Activated T-helper 2 cell treated with anti-CD3 and anti-CD28 coated beads, Interferon-gamma antibody, Interleukin-2, Interleukin-4, amounts not matched to agents 10 μg/mL and 5 μg/mL and 100 μg/mL, durations not matched to agents 14 hours and 24 hours and 36 hours (primary cell): Measurements from ENCODE around the gene CACNA1S. TPM values are rescaled to one million over a fixed set of nuclear protein-coding genes. Genes with fewer than 3 reads are reported as not detected.
A peak's percentile ranks its signal among the peaks of the same experiment; 100 is the strongest.

Experiments
- DNase-seq: peaks from one replicate; pipeline ENCODE4 v3.0.0; 2021; ENCODE audit warnings: low spot score
- H3K27ac Mint-ChIP-seq: one replicate; pipeline ENCODE4 v1.8.0; 2021; ENCODE audit warnings: mixed read lengths
- H3K27me3 Mint-ChIP-seq: one replicate; pipeline ENCODE4 v1.8.0; 2021; ENCODE audit warnings: low read depth, mixed read lengths
- H3K36me3 Mint-ChIP-seq: one replicate; pipeline ENCODE4 v1.8.0; 2021; ENCODE audit warnings: low read depth, mixed read lengths
- H3K4me1 Mint-ChIP-seq: one replicate; pipeline ENCODE4 v1.8.0; 2021; ENCODE audit warnings: low read depth, mixed read lengths
- H3K4me3 Mint-ChIP-seq: one replicate; pipeline ENCODE4 v1.8.0; 2021; ENCODE audit warnings: low read depth, mild to moderate bottlenecking, moderate library complexity, mixed read lengths
- H3K9me3 Mint-ChIP-seq: one replicate; pipeline ENCODE4 v1.8.0; 2021; ENCODE audit warnings: mixed read lengths
- intact Hi-C: fragments of 100-400 bp; cut with micrococcal nuclease; formaldehyde crosslinking; loops from one replicate; pipeline ENCODE4 v1.15.1; 2023
- total RNA-seq: library from RNA; stranded (reverse); gene quantifications from 2 replicates; pipeline ENCODE4 v1.2.3, GENCODE V29; 2022

CACNA1S gene
- total RNA-seq, 1 donor from 2014 or later: not detected

DNA sequence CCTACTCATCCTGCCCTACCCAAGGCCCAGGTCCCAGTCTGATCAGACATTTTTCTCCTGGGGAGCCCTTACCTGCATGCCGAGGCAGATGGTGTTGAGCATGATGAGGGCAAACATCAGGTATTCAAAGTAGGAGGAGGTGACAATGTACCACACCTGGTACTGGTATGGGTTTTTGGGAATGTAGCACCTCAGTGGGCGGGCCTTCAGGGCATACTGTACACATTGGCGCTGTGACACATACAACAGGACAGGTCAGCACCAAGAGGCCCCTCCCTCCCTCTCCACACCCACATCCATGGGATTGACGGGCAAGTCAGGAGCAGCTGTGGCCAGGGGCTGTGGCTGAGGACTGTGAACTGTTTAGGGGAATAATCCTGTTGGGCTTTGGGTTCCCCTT is 51.6 kb downstream of the CACNA1S start:
- no peak overlapping the region for H3K27ac Mint-ChIP-seq
- no peaks in the 10 kb centered on the region for H3K9me3 Mint-ChIP-seq
- H3K27me3 Mint-ChIP-seq: peaks cover 5% of the 10 kb centered on the region
- no peak for DNase-seq
- no peaks in the 10 kb centered on the region for H3K36me3 Mint-ChIP-seq
- H3K4me1 Mint-ChIP-seq: peaks cover 12% of the 10 kb centered on the region
- intact Hi-C loops: no loop called here
- H3K4me3 Mint-ChIP-seq: no peak overlapping the region

DNA sequence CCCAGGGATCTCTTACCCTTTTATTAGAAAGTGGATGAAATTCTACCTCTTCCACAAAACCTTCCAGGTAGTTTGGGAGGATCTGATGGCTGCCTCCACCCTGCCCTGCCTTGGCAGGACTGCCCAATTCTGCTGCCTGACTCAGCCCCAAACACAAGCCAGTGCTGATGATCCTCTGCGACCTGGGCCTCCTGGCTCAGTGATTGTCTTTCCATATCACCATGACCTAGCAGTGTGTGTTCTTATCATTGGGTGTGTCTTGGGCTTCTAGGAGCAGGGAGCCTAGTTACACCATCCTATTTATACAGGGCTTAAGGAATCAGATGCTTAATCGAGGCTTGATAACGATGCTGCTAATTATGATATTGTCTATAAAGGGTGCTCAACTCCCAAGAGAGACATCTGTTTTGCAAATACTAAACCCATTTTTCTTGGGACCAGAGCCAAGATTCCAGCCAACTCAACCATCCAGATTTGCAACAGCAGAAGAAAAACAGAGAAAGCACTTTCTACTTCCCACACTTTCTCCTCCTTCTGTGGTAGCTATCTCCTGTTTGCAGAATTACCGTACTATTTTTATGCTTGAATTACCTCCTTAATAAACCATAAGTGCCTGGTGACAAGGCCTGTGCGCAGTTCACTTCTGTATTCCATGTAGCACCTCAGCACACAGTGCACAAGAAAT is 52.2 kb downstream of the CACNA1S start:
- Mint-ChIP-seq H3K36me3 (no peaks in the 10 kb centered on the region), H3K27me3 (peaks cover 5% of the 10 kb centered on the region), H3K4me3 (no peak overlapping the region), H3K9me3 (no peaks in the 10 kb centered on the region), H3K4me1 (peaks cover 12% of the 10 kb centered on the region), H3K27ac (no peak overlapping the region)
- intact Hi-C loops: no loop called here
- DNase-seq: no peak

DNA sequence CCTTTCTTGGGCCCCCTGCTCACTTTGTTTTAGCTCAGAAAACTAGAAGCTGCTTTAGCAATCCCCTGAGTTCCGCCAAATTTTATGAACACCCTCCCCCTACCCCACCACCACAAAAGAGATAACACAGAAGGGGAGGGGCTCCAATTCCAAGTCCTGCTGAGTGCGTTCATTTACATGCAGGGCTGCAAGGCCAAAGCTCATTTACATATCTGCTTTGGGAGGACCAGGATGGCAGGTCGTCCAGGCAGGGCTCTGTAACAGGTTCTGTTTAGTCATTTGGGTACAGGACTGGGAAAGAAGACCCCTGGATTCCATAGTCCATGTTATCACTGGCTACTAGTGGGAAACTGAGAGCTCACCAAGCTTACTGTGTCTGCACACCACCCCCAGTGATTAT is 52.8 kb downstream of the CACNA1S start:
- Mint-ChIP-seq H3K36me3 (no peaks in the 10 kb centered on the region), H3K27ac (no peak overlapping the region), H3K4me1 (peaks cover 12% of the 10 kb centered on the region), H3K27me3 (peaks cover 1% of the 10 kb centered on the region), H3K9me3 (no peaks in the 10 kb centered on the region), H3K4me3 (no peak overlapping the region)
- intact Hi-C loops: no loop called here
- no peak for DNase-seq

DNA sequence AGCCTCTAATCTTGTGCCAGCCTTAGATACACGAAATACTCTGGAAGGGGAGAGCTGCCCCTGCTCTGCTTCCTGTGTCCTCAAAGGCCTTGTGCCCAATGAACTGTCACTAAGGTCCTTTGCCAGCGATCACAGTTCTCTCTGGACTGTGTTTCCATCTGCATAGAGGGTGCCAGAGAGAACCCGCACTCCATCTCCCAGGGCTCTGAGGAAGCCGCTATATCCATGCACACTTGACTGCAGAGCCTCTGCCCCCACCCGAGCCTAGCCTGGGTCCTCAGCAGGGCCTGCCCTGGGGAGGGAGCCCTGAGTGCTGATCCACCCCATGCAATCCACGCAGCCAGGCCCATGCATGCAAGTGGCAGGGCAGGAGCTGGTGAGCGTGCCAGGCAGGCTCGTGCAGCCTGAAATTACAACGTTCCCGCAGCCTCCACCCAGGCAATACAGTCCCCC is 58.1 kb downstream of the CACNA1S start:
- no peaks in the 10 kb centered on the region for H3K9me3 Mint-ChIP-seq
- no peaks in the 10 kb centered on the region for H3K36me3 Mint-ChIP-seq
- H3K27ac Mint-ChIP-seq: no peak overlapping the region
- H3K4me3 Mint-ChIP-seq: no peak overlapping the region
- peaks cover 2% of the 10 kb centered on the region for H3K27me3 Mint-ChIP-seq
- DNase-seq: no peak
- H3K4me1 Mint-ChIP-seq: peaks cover 12% of the 10 kb centered on the region
- intact Hi-C loops: no loop called here

DNA sequence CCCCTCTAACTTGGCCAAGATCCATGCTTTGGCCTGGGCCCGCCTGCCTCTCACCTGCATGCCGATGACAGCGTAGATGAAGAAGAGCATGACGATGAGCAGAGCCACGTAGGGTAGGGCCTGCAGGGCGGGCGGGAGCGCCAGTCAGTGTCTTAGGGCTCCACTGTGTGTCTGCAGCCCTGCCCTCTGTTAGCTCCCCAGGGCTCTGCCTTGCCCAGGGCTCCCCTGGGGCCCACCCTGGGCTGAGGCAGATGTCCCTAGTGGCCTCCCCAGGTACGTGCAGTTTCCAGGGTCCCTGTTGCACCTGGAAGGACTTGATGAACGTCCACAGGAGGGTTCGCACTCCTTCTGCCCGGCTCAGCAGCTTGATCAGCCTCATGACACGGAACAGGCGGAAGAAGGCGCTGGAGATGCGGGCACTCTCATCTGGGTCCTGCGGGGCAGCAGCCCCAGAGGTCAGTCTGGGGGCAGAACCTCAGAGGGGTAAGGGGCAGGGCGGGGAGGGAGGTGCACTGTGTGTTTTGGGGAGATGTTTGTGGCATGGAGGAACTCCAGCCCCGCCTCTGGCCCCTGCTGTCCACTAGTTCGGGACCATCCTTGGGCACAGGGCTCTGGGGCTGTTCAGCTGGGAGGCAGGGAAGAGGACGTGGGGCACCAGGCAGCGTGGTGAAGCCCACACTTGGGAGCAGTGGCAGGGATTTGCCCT is 58.9 kb downstream of the CACNA1S start:
- Mint-ChIP-seq H3K36me3 (no peaks in the 10 kb centered on the region), H3K9me3 (no peaks in the 10 kb centered on the region), H3K27ac (no peak overlapping the region), H3K4me1 (peaks cover 12% of the 10 kb centered on the region), H3K27me3 (peaks cover 2% of the 10 kb centered on the region), H3K4me3 (no peak overlapping the region)
- no peak for DNase-seq
- intact Hi-C loops: no loop called here

DNA sequence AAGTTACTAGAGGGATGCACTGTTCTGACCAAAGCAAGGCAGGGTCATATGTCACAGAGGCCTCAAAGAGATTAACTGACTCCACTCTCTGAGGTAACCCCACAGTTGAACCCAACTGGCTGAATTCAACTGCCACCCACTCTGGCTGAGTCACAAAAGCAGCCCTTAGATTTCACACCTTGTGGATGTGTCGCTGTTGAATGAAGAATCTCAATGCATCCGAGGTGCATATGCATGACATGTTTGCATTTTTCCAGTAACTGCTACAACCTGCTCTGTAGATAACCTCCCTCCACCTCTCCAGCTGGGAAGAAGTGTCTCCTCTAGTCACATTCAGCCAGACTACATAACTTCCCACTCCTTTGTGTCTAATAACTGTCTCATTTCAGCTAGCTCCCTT is 60.8 kb downstream of the CACNA1S start:
- peaks cover 7% of the 10 kb centered on the region for H3K27me3 Mint-ChIP-seq
- no peak overlapping the region for H3K27ac Mint-ChIP-seq
- H3K9me3 Mint-ChIP-seq: no peaks in the 10 kb centered on the region
- DNase-seq: no peak
- H3K36me3 Mint-ChIP-seq: no peaks in the 10 kb centered on the region
- no peak overlapping the region for H3K4me3 Mint-ChIP-seq
- intact Hi-C loops: no loop called here
- no peaks in the 10 kb centered on the region for H3K4me1 Mint-ChIP-seq

DNA sequence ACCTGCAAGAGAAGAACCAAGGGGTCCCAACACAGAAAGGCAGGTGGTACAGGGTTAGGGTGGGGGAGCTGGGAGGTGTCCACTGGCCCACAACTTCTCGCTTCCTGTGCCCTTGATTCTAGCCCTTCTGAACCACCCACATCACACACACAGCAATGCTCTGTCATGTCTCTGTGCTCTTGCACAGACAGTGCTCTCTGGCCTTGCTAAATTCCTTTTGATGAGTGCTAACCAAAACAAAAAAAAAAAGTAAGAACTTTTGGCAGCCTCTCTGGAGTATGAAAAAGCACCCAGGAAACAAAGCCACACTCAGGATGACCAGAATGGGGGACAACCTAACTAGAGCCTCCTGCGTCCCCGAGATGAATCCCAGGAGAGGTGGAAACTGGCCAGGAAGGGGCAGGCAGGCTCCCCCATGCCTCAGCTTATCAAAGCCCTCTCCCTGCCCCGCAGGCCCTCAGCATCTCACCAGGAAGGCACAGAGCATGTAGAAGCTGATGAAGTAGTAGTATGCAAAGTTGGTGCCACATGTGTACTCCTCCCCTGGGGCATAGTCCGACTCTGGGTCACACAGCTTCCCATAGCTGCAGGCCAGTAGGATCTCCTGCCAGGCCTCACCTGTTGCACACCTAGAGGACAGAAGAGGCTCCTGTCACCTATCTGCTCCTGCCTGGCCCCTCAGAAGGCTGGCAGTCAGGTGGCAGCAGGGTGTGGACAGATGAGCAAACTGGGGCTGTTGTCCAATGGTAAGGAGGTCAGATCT is 61.5 kb downstream of the CACNA1S start:
- Mint-ChIP-seq H3K9me3 (no peaks in the 10 kb centered on the region), H3K36me3 (no peaks in the 10 kb centered on the region), H3K4me3 (no peak overlapping the region), H3K27ac (no peak overlapping the region), H3K27me3 (peaks cover 7% of the 10 kb centered on the region), H3K4me1 (no peaks in the 10 kb centered on the region)
- no peak for DNase-seq
- intact Hi-C loops: no loop called here

DNA sequence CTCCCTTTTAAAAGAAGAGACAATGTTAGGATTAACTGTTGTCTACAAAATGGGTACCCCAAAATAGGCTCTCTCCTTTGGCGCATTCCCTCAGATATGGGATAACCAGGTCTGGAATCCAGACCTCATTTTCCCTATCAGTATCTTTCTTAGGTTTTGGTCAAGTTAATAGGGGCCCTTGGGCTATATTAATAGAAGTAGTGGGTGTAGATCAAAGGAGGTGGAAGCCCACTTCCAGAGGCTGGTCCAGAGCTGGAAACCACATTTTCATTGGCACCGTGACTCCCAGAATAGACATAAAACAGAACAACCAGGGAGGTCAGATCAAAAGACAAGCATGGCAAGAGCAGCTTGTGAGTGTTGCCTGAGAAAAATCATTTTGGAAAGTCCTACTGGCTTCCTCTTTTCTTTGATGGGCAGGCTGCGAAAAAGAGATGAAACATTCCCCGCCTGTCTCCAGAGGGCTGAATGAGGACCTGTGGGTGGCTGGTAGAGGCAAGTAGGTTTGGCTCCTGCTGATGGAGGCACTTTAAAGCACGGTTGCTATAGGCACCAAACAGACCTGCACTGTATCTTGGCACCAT is 62.9 kb downstream of the CACNA1S start:
- Mint-ChIP-seq H3K4me3 (no peak overlapping the region), H3K36me3 (no peaks in the 10 kb centered on the region), H3K27me3 (peaks cover 8% of the 10 kb centered on the region), H3K4me1 (no peaks in the 10 kb centered on the region), H3K27ac (no peak overlapping the region), H3K9me3 (no peaks in the 10 kb centered on the region)
- intact Hi-C loops: no loop called here
- no peak for DNase-seq

DNA sequence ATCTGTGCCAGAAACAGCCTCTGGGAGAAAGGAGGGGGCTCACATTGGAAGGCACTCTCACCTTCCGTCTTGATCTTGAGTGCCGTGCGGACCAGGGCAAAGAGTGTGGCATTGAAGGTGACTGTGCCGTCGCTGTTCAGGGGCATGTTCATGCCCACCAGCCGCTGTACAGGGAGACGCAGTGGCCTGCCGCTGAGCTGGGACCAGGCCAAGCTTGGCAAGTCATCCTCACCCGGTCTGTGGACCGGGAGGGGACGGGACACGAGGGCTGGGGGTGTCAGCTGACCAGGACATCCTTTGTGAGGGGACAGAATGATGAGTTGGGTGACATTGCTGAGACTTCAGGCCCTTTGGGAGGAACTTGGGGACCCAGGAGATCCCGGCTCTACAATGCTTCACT is 63.7 kb downstream of the CACNA1S start:
- Mint-ChIP-seq H3K36me3 (no peaks in the 10 kb centered on the region), H3K27ac (no peak overlapping the region), H3K27me3 (peaks cover 8% of the 10 kb centered on the region), H3K4me3 (no peak overlapping the region), H3K4me1 (no peaks in the 10 kb centered on the region), H3K9me3 (no peaks in the 10 kb centered on the region)
- intact Hi-C loops: no loop called here
- DNase-seq: no peak

DNA sequence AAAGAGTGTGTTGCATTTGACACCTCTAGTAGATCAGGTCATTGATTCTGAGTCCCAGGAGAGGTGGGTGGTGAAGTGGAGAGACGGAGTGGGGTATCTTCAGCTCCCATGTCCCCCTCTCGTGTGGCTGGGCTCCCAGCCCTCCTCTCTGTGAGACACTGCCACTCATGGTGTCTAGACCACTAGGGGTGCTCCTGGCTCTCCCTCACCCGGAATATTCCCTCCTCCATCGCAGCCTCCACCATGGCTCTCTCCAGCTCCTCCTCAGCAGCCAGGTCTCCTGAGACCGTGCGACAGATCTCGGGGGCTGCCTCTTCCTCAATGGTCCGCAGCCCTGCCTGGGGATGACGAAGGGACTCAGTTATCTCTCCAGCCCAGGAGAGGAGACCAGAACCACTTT is 68.1 kb downstream of the CACNA1S start:
- no peaks in the 10 kb centered on the region for H3K9me3 Mint-ChIP-seq
- H3K4me1 Mint-ChIP-seq: peaks cover 3% of the 10 kb centered on the region
- H3K27ac Mint-ChIP-seq: no peak overlapping the region
- no peak overlapping the region for H3K4me3 Mint-ChIP-seq
- no peak for DNase-seq
- intact Hi-C loops: no loop called here
- H3K27me3 Mint-ChIP-seq: peaks cover 11% of the 10 kb centered on the region
- no peaks in the 10 kb centered on the region for H3K36me3 Mint-ChIP-seq

DNA sequence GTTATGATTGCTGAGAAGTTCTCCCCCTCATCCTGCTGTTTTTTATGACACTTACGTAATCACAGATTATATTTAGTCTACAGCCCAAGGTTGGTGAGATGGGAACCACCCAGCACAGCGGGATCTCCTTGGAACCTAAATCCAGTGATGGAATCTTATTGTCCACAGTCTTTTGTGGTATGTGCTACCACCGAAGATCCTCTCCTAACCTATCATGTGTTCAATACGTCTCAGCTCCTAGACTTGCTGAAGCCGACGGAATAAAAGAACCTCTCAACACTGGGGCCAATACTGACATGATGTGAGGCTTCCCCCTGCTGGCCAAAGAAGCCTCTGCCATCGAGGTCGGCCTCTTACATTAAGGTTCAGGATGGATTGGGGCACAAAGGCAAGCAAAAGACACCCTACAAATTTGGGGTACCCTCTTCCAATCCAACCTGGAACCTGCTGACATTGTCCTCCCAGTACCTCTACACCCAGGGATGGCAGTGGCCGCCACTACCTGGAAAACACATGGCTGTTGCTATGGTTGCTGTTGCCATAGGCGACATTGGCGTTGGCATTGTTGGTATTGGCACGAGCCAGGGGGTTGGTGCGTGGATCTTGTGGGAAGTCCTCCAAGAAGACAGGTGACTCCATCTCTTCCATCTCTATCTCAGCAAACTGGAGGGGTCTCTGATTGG is 69.3 kb downstream of the CACNA1S start:
- Mint-ChIP-seq H3K9me3 (no peaks in the 10 kb centered on the region), H3K4me3 (no peak overlapping the region), H3K27me3 (peaks cover 11% of the 10 kb centered on the region), H3K27ac (no peak overlapping the region), H3K4me1 (peaks cover 3% of the 10 kb centered on the region), H3K36me3 (no peaks in the 10 kb centered on the region)
- DNase-seq: peak; percentile 53
- intact Hi-C loops: loop anchor here (1.0 kb wide), 2 partner anchors 64 to 71 kb away; no protein-coding TSS in a partner anchor

DNA sequence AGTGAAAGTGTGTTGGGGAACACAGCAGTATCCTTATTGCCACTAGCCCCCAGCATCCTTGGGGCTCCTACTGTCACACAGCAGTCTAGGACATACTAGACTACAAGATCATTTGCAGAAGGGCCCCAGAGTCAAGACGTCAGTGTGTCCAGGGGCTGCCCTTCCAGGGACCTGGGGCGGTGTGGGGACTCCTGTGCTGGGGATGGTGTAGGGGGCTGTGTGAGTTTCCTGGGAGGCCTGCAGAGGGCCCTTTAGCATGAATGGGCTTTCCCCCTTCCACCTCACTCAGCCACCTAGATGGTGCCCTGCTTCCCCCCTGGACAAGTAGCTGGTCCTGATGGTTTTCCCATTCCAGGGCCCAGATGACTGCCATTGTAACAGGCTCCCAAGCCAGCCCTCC is 71.2 kb downstream of the CACNA1S start:
- H3K27ac Mint-ChIP-seq: no peak overlapping the region
- intact Hi-C loops: no loop called here
- DNase-seq: no peak
- no peak overlapping the region for H3K4me3 Mint-ChIP-seq
- H3K9me3 Mint-ChIP-seq: no peaks in the 10 kb centered on the region
- H3K4me1 Mint-ChIP-seq: peaks cover 3% of the 10 kb centered on the region
- no peaks in the 10 kb centered on the region for H3K36me3 Mint-ChIP-seq
- peaks cover 6% of the 10 kb centered on the region for H3K27me3 Mint-ChIP-seq
